K562 (cell line): ENCODE data around the gene TBC1D16. TPM values are rescaled to one million over a fixed set of nuclear protein-coding genes. Genes with fewer than 3 reads are reported as not detected.

Experiments used
- ATAC-seq: fragments of 200-7000 bp; cut with Tn5 transposase; 3 replicates; pipeline ENCODE4 v1.9.1; 2020; ENCODE audit warnings: moderate library complexity
- BruUV-seq: library from RNA; stranded (reverse); fragments of 400-500 nt; replicated peaks from 2 replicates; lab custom pipeline; 2021; lab: Mats Ljungman, UMichigan
- CTCF ChIA-PET: fragments of 300-600 bp; formaldehyde crosslinking; extraction: SDS; loops from one replicate; lab custom pipeline; 2021; ENCODE audit warnings: low intra/inter-chr PET ratio; lab: Yijun Ruan, JAX
- POLR2A ChIA-PET: fragments of 300-600, 350-650 bp; sonication (Branson Sonifier 250); formaldehyde crosslinking; extraction: SDS; loops from one replicate; lab custom pipeline; 2021; ENCODE audit warnings: antibody characterized with exemption, inconsistent platforms; lab: Yijun Ruan, JAX
- DNase-seq, 4 experiments: peaks; one replicate each; pipeline versions ENCODE4 v3.0.0 to v3.0.0-alpha.2; 2011 to 2018; ENCODE audit warnings: low spot score in 3 of 4, mixed read lengths in 3 of 4; ENCODE audit errors: extremely low read depth in 1 of 4
- FAIRE-seq: peaks from 2 replicates; lab custom pipeline; 2011; peaks lifted over from hg19 to GRCh38; lab: Jason Lieb, UNC
- H2AFZ ChIP-seq: 2 replicates; pipeline ENCODE4 v1.6.0; 2011; ENCODE audit warnings: low read depth, low read length, control low read depth, inconsistent platforms
- H3K27ac ChIP-seq: fragments of 200-600 bp; 3 replicates; pipeline ENCODE4 v1.8.0; 2011; ENCODE audit warnings: low read depth, mild to moderate bottlenecking, control low read depth, inconsistent platforms, low read length, moderate library complexity, mixed read lengths; ENCODE audit errors: extremely low read depth
- H3K27me3 ChIP-seq, 2 experiments: fragments of 300-600 bp in 1 of 2; 2 replicates in 1 of 2; 3 replicates in 1 of 2; pipeline versions ENCODE4 v1.6.0 to v1.8.0; 2011; ENCODE audit warnings: inconsistent platforms in 2 of 2, low read length in 2 of 2, mild to moderate bottlenecking in 1 of 2, mixed read lengths in 1 of 2, moderate library complexity in 1 of 2; ENCODE audit not compliant: control insufficient read depth in 2 of 2, insufficient read depth in 2 of 2
- H3K36me3 ChIP-seq: fragments of 300-600 bp; 3 replicates; pipeline ENCODE4 v1.8.0; 2011; ENCODE audit warnings: mild to moderate bottlenecking, low read length, inconsistent platforms; ENCODE audit not compliant: control insufficient read depth, insufficient read depth
- H3K4me1 ChIP-seq, 2 experiments: fragments of 200-600 bp in 1 of 2; replicated peaks in 1 of 2; 2 replicates in 1 of 2; 3 replicates in 1 of 2; pipeline versions ENCODE4 v1.5.1 to v1.8.0; 2011; ENCODE audit warnings: inconsistent platforms in 2 of 2, low read length in 2 of 2, mild to moderate bottlenecking in 1 of 2, mixed read lengths in 1 of 2, moderate library complexity in 1 of 2; ENCODE audit not compliant: control insufficient read depth in 2 of 2, insufficient read depth in 2 of 2
- H3K4me2 ChIP-seq: 2 replicates; pipeline ENCODE4 v1.6.1; 2011; ENCODE audit warnings: low read length, control low read depth, inconsistent platforms, mixed read lengths; ENCODE audit not compliant: insufficient read depth
- H3K4me3 ChIP-seq: fragments of 200-600 bp; sonication (generic), shearing (Covaris generic); 2 replicates; pipeline ENCODE4 v1.5.1; 2016; ENCODE audit warnings: control low read depth, inconsistent platforms
- H3K79me2 ChIP-seq: fragments of 200-600 bp; 3 replicates; pipeline ENCODE4 v1.8.0; 2011; ENCODE audit warnings: low read length, inconsistent platforms; ENCODE audit not compliant: control insufficient read depth, insufficient read depth
- H3K9ac ChIP-seq, 2 experiments: 2 replicates each; pipeline versions ENCODE4 v1.6.0 to v1.6.1; 2011; ENCODE audit warnings: low read depth in 2 of 2, low read length in 2 of 2, control low read depth in 1 of 2, inconsistent platforms in 1 of 2, mild to moderate bottlenecking in 1 of 2, mixed read lengths in 1 of 2; ENCODE audit not compliant: insufficient read depth in 1 of 2
- H3K9me1 ChIP-seq: one replicate; pipeline ENCODE4 v1.6.0; 2011; ENCODE audit warnings: inconsistent platforms, mild to moderate bottlenecking, low read length, moderate library complexity; ENCODE audit not compliant: control insufficient read depth, insufficient read depth
- H3K9me3 ChIP-seq: replicated peaks from 2 replicates; pipeline ENCODE4 v1.5.1; 2011; ENCODE audit warnings: low read depth, low read length, inconsistent platforms; ENCODE audit not compliant: control insufficient read depth, insufficient read depth
- H4K20me1 ChIP-seq: replicated peaks from 2 replicates; pipeline ENCODE4 v1.6.1; 2011; ENCODE audit warnings: low read length, inconsistent platforms, mixed read lengths; ENCODE audit not compliant: control insufficient read depth, insufficient read depth
- CBX2 ChIP-seq: fragments of 200-600 bp; sonication (generic); IDR thresholded peaks from one replicate; pipeline ENCODE4 v1.6.1; 2012; ENCODE audit warnings: mild to moderate bottlenecking, low read length, inconsistent platforms; ENCODE audit not compliant: insufficient read depth, poor library complexity, severe bottlenecking
- CUX1 ChIP-seq: fragments of 200-800 bp; sonication (Bioruptor generic); IDR thresholded peaks from 2 replicates; pipeline ENCODE4 v1.6.1; 2016; ENCODE audit warnings: missing genetic modification characterization, missing compliant biosample characterization
- NFE2L1 ChIP-seq: fragments of 450-650 bp; IDR thresholded peaks from 2 replicates; pipeline ENCODE4 v1.6.1; 2016; ENCODE audit warnings: missing genetic modification characterization, low read depth, mild to moderate bottlenecking, missing compliant biosample characterization, moderate library complexity, borderline replicate concordance
- WGBS: fragments of 100-300 bp; shearing (Covaris generic); methylation state at CpG from one replicate; pipeline ENCODE4 v1.1.6; 2016; ENCODE audit warnings: low coverage, mixed read lengths; ENCODE audit not compliant: insufficient coverage; ENCODE audit errors: missing lambda C conversion rate; 5-methylcytosine and 5-hydroxymethylcytosine counted together
- in situ Hi-C: fragments of 300-500 bp; cut with MboI; formaldehyde crosslinking; loops from 4 replicates; pipeline ENCODE4 v1.15.0; 2018; ENCODE audit warnings: inconsistent platforms, mixed read lengths
- intact Hi-C: fragments of 100-400 bp; cut with micrococcal nuclease; formaldehyde crosslinking; loops from 2 replicates; pipeline ENCODE4 v1.14.2; 2022
- polyA plus RNA-seq, 8 experiments: library from polyadenylated mRNA; depleted of rRNA in 4 of 8; stranded (reverse) in 5 of 8; unstranded in 3 of 8; fragments of >200 nt; fragmentation: Nextera tagmentation in 2 of 8; fragmentation: Illumina TruSeq in 1 of 8; extraction: Ambion mirVana in 2 of 8; extraction: Trizol in 1 of 8; gene quantifications; 2 replicates each; pipeline versions ENCODE4 v1.2.1 to v1.2.3, GENCODE V29; 2011 to 2014; ENCODE audit warnings: inconsistent platforms in 1 of 8, missing spikeins in 1 of 8
- total RNA-seq, 7 experiments: library from RNA; depleted of rRNA in 6 of 7; stranded (reverse); fragments of >200 nt in 6 of 7; fragmentation: Illumina TruSeq in 2 of 7; extraction: Trizol in 2 of 7; gene quantifications; 2 replicates each; pipeline versions ENCODE4 v1.2.1 to v1.2.3, GENCODE V29; 2011 to 2021; ENCODE audit warnings: low replicate concordance in 1 of 7

TBC1D16 gene
- total and polyA plus RNA-seq, 9 of the 15 experiments (the other 6 are each of a cell fraction or from before 2014, with no cell fraction given) = 0.01 to 0.20 (median 0.03) TPM; not detected in 1

DNA sequence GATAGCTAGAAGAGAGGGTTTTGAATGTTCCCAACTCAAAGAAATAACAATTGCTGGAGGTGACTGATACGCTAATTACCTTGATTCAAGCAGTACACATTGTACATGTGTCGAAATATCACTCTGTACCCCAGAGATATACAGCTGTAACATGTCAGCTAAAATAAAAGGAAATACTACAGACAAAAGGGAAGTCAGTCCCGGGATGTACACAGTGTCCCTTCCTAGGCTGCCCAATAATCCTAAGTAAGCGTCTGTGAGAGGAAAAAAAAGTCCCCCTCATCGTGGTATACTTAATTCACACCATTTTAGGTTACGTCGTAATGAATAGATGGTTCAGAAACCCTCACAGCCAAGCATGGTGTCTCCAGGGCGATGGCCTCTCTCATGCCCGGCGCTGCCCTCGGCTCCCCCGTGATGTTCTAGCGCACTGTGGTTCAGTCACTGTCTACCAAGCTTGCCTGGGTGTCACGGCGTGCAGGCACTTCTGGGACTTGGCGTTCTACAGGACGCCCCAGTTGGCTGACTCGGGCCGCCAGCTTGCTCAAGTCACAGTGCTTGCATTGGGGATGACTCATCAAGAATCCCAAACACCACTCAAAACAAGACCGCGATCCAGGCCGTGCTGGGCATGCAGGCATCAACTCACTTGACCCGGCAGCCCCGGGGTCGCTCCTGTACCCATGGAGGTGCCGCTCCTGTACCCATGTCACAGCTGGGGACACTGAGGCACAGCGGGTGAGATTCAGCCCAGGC lies 28.3 kb upstream of the TBC1D16 start (continued):
- peak; percentile 84 for TF ChIP-seq NFE2L1 (tag)

GRCh38 chr17:80061421-80061820 lies 25.7 kb upstream of the TBC1D16 start:
- FAIRE-seq (no peak), DNase-seq (no peak), ATAC-seq (no peak)
- Histone ChIP-seq H3K36me3 (no peaks in the 10 kb centered on the region), H3K9me1 (no peaks in the 10 kb centered on the region), H3K4me3 (no peak overlapping the region), H3K79me2 (no peaks in the 10 kb centered on the region), H3K9ac (no peak overlapping the region), H4K20me1 (no peaks in the 10 kb centered on the region), H3K27ac (no peak overlapping the region), H3K4me2 (no peak overlapping the region), H3K9me3 (no peaks in the 10 kb centered on the region), H3K27me3 (peaks cover 26 to 56% of the 10 kb centered on the region in 2 experiments), H3K4me1 (peaks cover 10 to 14% of the 10 kb centered on the region in 2 experiments), H2AFZ (no peak overlapping the region)
- in situ Hi-C loops (no loop called here), intact Hi-C loops (no loop called here)
- BruUV-seq = no TSS peak
- ChIA-PET CTCF (no interaction called here), POLR2A (no interaction called here)
- 20% methylated on average over 11 of the region's 12 CpGs for WGBS
- TF ChIP-seq CUX1 (CRISPR knock-in tag) = no peak
- TF ChIP-seq CBX2 = peak; percentile 33
